HL-60/S4 treated with phorbol 12-myristate 13-acetate at 8.2 ng/mL for 4 days and 3 days (cell line): ENCODE data around the gene OR56A5.

Source experiments
- in situ Hi-C: fragments of 300-500 bp; cut with MboI; formaldehyde crosslinking; loops from 2 replicates; pipeline ENCODE4 v1.15.0; 2022; ENCODE audit warnings: low sequenced_read_pairs

OR56A5 gene

DNA sequence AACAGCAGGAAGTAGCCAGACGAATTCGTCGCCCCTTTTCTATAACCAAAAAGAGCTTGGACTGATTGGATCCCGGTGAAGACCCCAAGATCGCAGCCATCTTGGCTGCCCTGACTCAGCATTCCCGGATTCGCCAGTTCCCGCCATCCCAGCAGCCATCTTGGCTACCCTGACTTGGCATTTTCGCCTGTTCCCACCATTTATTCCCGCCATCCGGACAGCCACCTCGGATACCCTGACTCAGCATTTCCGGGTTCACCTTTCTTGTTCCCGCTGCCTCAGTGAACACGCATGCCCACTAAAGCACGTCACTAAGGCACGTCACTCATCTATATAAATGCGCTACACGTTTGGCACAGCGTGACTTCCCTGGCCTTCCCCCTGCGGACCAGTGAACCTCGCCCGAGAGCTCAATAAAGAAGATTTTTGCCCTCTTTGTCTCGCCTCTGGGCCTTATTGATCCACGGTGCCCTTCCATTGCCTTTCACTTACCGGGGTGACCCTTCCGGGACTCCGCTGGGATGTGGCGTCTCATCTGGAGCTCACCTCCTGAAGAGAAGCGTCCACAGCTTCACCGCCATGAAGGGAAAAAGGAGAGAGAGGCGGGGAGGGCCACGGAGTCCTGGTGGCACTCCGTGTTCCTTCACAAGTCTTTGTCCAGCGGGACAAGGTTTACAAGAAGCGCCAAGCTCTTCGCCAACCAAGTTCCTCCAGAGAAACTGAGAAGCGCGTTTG, 30.3 kb downstream of the OR56A5 start:
- in situ Hi-C loops = no loop called here

DNA sequence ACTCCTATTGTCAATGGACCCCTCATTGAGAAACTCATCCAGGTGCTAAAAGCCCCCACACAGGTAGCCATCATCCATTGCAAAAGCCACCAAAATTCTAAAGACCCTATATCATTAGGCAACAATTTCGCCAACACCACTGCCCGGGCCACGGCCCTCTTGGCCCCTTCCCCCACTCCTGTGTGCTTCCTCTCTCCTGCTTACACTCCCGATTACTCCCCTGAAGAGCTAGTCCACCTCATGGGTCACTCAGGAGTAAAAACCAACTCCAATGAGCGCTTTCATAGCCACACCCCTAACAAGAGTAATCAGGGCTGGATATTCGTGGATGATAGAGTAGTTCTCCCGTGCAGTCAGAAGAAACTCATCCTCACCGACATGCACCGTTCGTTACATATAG, 35.2 kb downstream of the OR56A5 start:
- in situ Hi-C loops = no loop called here

DNA sequence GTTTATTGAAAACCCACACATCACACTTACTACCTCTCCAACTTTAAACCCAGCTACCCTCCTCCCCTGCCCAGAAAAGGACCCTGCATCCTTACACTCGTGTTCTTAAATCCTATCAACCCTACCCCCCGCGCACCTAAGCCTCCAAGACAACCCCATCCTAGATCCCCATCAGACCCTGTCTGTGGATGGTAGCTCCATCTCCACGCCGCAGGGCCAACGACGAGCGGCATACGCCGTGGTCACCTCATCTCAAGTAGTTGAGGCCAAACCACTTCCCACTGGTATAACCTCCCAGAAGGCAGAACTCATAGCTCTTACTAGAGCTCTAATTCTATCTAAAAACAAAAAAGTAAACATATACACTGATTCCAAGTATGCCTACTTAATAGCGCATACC, 35.6 kb downstream of the OR56A5 start:
- in situ Hi-C loops = no loop called here

DNA sequence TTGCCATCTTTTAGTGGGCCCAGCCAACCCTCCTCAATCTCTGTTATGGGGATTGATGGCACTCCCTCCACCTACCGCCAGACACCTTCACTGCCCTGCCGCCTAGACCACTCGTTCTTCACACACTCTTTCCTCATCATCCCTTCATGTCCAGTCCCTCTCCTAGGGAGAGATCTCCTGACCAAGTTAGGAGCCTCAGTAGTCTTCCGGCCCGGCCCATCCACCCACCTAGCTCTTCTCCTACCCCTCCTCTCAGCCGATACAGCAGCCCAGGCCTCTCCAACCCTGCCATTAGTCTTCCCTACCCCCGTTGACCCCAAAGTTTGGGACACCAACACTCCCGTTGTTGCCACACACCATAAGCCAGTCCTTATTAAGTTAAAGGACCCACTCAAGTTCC, 37.2 kb downstream of the OR56A5 start:
- in situ Hi-C loops = no loop called here

DNA sequence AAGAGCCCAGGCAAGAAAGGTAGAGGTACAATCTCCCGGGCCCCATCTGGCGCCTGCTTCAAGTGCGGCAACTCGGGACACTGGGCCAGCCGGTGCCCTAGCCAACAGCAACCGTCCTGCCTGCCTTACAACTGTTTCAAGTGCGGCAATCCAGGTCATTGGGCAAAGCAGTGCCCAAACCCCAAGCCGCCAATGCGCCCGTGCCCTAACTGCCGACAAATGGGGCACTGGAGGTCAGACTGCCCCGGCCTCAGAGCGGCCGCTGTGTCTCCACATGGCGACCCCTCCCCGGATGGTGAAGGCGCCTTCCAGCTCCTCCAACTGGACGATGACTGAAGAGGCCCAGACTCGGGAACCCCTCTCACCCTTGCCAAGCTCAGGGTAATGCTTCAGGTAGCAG, 37.7 kb downstream of the OR56A5 start:
- in situ Hi-C loops = no loop called here

DNA sequence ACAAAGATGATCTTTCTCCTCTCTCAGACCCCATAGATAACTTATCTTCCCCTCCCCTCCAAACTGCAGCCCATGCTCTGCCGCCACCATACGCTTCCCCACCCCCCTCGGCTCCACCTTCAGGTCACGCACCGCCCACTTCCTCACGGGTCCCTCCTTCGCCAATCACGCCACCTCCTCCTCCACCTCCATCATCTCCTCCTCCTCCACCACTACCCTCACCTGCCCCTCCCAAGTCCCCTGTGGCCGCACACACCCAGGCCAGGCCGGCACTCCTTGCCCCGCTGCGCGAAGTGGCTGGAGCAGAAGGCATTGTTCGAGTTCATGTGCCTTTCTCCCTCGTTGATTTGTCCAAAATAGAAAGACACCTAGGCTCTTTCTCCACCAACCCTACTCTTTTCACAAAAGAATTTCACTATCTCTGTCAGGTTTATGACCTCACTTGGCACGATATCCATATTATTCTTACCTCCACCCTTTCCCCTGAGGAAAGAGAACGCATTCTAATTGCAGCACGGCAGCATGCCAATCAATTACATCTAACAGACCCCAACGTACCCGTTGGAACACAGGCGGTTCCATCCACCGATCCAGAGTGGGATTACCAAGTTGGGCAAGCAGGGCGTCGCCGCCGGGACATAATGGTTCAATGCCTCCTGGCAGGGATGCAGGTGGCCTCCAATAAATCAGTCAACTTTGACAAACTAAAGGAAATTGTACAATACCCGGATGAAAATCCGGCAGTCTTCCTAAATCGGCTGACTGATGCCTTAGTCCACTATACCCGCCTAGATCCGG, 38.5 kb downstream of the OR56A5 start:
- in situ Hi-C loops = no loop called here

DNA sequence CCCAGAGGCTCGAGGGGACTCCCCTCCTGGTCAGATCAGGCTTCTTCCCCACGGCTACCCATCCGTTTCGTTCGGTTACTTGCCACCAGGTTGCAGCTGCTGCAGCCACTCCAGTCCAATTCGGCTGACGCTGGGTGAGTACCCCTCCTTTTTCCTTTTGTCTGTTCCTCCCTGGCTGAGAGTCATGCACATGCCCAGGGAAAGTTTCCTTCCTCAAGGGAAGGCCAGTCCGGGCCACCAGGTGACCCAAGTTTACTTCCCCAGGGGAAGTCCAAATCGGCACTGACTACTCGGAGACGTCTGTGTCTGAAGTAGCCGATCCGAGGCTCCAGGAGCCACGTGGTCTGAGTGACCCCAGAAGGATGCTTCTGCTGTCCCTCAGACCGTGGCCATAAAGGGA, 39.5 kb downstream of the OR56A5 start:
- in situ Hi-C loops = no loop called here

DNA sequence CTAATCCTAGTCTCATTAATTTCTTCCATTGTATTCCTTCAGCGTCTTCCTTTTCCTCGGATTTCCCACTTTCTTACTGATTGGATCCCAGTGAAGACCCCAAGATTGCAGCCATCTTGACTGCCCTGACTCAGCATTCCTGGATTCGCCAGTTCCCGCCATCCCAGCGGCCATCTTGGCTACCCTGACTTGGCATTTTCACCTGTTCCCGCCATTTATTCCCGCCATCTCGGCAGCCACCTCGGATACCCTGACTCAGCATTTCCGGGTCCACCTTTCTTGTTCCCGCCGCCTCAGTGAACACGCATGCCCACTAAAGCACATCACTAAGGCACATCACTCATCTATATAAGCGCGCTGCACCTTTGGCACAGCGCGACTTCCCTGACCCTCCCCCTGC, 40.0 kb downstream of the OR56A5 start:
- in situ Hi-C loops = no loop called here

DNA sequence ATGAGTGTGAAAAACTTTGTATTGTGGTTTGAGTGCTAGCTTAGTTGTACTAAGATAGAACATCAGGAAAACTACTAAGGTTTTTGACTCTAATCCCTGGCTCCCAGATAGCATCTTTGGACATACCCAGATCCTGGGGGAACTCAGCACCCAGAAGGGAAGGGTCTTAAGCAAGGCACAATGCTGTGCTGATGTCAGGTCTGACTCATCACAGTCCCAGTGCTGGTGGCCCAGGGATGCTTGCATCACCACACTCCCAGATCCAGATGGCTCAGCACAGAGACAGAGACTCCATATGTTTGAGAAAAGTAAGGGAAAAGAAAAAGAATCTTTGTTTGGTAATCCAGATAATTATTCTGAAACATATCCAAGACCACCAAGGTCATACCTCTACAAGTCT, 44.5 kb downstream of the OR56A5 start:
- in situ Hi-C loops = no loop called here

DNA sequence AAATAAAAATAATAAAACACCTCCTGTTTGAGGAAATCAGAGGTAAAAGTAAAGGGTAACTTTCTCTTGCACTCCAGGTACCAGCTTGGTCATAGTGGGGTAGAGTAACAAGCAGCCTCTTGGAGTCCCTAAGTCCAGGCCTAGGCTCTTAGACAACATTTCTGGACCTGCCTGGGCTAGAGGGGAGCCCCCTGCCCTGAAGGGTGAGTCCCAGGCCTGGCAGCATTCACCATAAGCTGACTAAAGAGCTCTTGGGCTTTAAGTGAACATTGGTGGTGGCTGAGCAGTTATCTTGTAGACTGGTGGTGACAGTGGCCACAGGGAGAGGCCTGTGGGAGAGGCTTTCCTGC, 44.9 kb downstream of the OR56A5 start:
- in situ Hi-C loops = no loop called here

DNA sequence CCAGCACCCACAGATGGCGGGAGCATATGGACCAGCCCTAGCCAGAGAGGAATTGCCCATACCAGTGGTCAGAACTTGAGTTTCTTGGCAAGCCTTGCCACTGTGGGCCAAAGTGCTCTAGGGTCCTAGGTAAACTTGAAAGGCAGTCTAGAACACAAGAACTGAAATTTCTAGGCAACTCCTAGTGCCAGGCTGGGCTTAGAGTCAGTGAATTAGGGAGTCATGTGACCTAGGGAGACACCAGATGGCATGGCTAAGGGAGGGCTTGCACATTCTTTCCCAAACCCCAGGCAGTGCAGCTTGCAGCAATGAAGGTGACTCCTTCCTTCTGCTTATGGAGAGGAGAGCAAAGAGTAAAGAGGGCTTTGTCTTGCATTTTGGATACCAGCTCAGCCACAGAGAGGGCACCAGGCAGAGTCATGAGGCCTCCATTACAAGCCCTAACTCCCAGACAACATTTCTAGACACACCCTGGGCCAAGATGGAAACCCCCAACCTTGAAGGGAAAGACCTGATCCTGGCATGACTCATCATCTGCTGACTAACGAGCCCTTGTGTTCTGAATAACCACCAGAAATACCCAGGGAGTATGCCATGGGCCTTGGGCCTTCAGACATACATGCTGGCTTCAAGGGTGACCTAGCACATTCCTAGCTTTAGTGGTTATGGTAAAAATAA, 45.4 kb downstream of the OR56A5 start:
- in situ Hi-C loops = no loop called here
